Effector memory CD8-positive, alpha-beta T cell (primary cell): ENCODE data around the gene COL2A1.
A peak's percentile ranks its signal among the peaks of the same experiment; 100 is the strongest.

ENCODE experiments used
- ATAC-seq: fragments of 150-1000 bp; cut with Tn5 transposase; replicated peaks from 2 replicates; pipeline ENCODE4 v1.10.0; 2021; ENCODE audit warnings: mild to moderate bottlenecking, moderate library complexity
- DNase-seq, 3 experiments: peaks; one replicate each; pipeline ENCODE4 v3.0.0; 2021
- H3K27ac Mint-ChIP-seq, 2 donors: one replicate each; pipeline ENCODE4 v1.8.0; 2022; ENCODE audit warnings: mild to moderate bottlenecking in 2 of 2, mixed read lengths in 2 of 2, moderate library complexity in 2 of 2
- H3K27me3 Mint-ChIP-seq, 2 donors: one replicate each; pipeline ENCODE4 v1.8.0; 2022; ENCODE audit warnings: mixed read lengths in 2 of 2
- H3K36me3 Mint-ChIP-seq: one replicate; pipeline ENCODE4 v1.8.0; 2022; ENCODE audit warnings: mild to moderate bottlenecking, moderate library complexity, mixed read lengths; ENCODE audit not compliant: insufficient read depth
- H3K4me1 Mint-ChIP-seq, 2 donors: one replicate each; pipeline ENCODE4 v1.8.0; 2022; ENCODE audit warnings: low read depth in 2 of 2, mixed read lengths in 2 of 2
- H3K4me3 Mint-ChIP-seq, 2 donors: one replicate each; pipeline ENCODE4 v1.8.0; 2022; ENCODE audit warnings: mild to moderate bottlenecking in 2 of 2, mixed read lengths in 2 of 2, moderate library complexity in 2 of 2
- H3K9me3 Mint-ChIP-seq, 2 donors: one replicate each; pipeline ENCODE4 v1.8.0; 2022; ENCODE audit warnings: mixed read lengths in 2 of 2

Gene COL2A1

GRCh38 chr12:47986832-47987231 is 17.4 kb downstream of the COL2A1 start:
- Mint-ChIP-seq H3K4me1 (peaks cover 20 to 23% of the 10 kb centered on the region in 2 donors), H3K4me3 (no peak overlapping the region), H3K36me3 (peaks cover 6% of the 10 kb centered on the region), H3K9me3 (no peaks in the 10 kb centered on the region), H3K27ac (no peak overlapping the region), H3K27me3 (peaks cover 5 to 40% of the 10 kb centered on the region in 2 donors)
- ATAC-seq: no peak
- no peak for DNase-seq

GRCh38 chr12:47986291-47986660 is 18.0 kb downstream of the COL2A1 start:
- Mint-ChIP-seq H3K4me1 (peaks cover 20 to 23% of the 10 kb centered on the region in 2 donors), H3K27me3 (peaks cover 5 to 44% of the 10 kb centered on the region in 2 donors), H3K36me3 (peaks cover 6% of the 10 kb centered on the region), H3K9me3 (no peaks in the 10 kb centered on the region), H3K4me3 (no peak overlapping the region), H3K27ac (no peak overlapping the region)
- DNase-seq: no peak
- no peak for ATAC-seq

- Mint-ChIP-seq H3K4me3 (no peak overlapping the region), H3K4me1 (peaks cover 16 to 21% of the 10 kb centered on the region in 2 donors), H3K36me3 (peaks cover 6% of the 10 kb centered on the region), H3K9me3 (no peaks in the 10 kb centered on the region), H3K27ac (no peak overlapping the region), H3K27me3 (peaks cover 5 to 45% of the 10 kb centered on the region in 2 donors)
- no peak for DNase-seq
- no peak for ATAC-seq
Measured at GRCh38 chr12:47985596-47986290, 18.5 kb downstream of the COL2A1 start.

- H3K27ac Mint-ChIP-seq: no peak overlapping the region
- H3K27me3 Mint-ChIP-seq: peaks cover 10 to 57% of the 10 kb centered on the region in 2 donors
- DNase-seq: no peak
- peaks cover 2 to 7% of the 10 kb centered on the region in 2 donors for H3K4me1 Mint-ChIP-seq
- H3K36me3 Mint-ChIP-seq: no peaks in the 10 kb centered on the region
- no peak overlapping the region for H3K4me3 Mint-ChIP-seq
- H3K9me3 Mint-ChIP-seq: no peaks in the 10 kb centered on the region
- ATAC-seq: no peak
Measured at GRCh38 chr12:47984331-47984801, 19.9 kb downstream of the COL2A1 start.

GRCh38 chr12:47983541-47984115 is 20.6 kb downstream of the COL2A1 start:
- Mint-ChIP-seq H3K4me1 (peaks cover 0 to 6% of the 10 kb centered on the region in 2 donors), H3K9me3 (no peaks in the 10 kb centered on the region), H3K27ac (no peak overlapping the region), H3K4me3 (no peak overlapping the region), H3K27me3 (peaks cover 15 to 62% of the 10 kb centered on the region in 2 donors), H3K36me3 (no peaks in the 10 kb centered on the region)
- no peak for ATAC-seq
- DNase-seq: no peak

- no peaks in the 10 kb centered on the region for H3K9me3 Mint-ChIP-seq
- no peak for DNase-seq
- H3K4me3 Mint-ChIP-seq: no peak overlapping the region
- H3K4me1 Mint-ChIP-seq: peaks cover 0 to 4% of the 10 kb centered on the region in 2 donors
- peaks cover 15 to 59% of the 10 kb centered on the region in 2 donors for H3K27me3 Mint-ChIP-seq
- H3K27ac Mint-ChIP-seq: peak overlapping the region in 1 of 2 donors; percentile 15
- H3K36me3 Mint-ChIP-seq: no peaks in the 10 kb centered on the region
- ATAC-seq: no peak
Measured at GRCh38 chr12:47982770-47983169, 21.5 kb downstream of the COL2A1 start.

GRCh38 chr12:47982311-47982710 is 22.0 kb downstream of the COL2A1 start:
- ATAC-seq: no peak
- Mint-ChIP-seq H3K27me3 (peaks cover 15 to 59% of the 10 kb centered on the region in 2 donors), H3K36me3 (no peaks in the 10 kb centered on the region), H3K9me3 (no peaks in the 10 kb centered on the region), H3K4me3 (no peak overlapping the region), H3K4me1 (peaks cover 0 to 4% of the 10 kb centered on the region in 2 donors), H3K27ac (peak overlapping the region; percentile 15 to 41)
- no peak for DNase-seq

- H3K36me3 Mint-ChIP-seq: no peaks in the 10 kb centered on the region
- DNase-seq (no peak), ATAC-seq (no peak)
- H3K4me1 Mint-ChIP-seq: peaks cover 0 to 4% of the 10 kb centered on the region in 2 donors
- no peaks in the 10 kb centered on the region for H3K9me3 Mint-ChIP-seq
- H3K4me3 Mint-ChIP-seq: no peak overlapping the region
- H3K27ac Mint-ChIP-seq: peak overlapping the region in 1 of 2 donors; percentile 41
- H3K27me3 Mint-ChIP-seq: peaks cover 15 to 59% of the 10 kb centered on the region in 2 donors
Measured at GRCh38 chr12:47981496-47982260, 22.6 kb downstream of the COL2A1 start.

GRCh38 chr12:47980779-47981495 is 23.3 kb downstream of the COL2A1 start:
- Mint-ChIP-seq H3K27me3 (peaks cover 15 to 59% of the 10 kb centered on the region in 2 donors), H3K4me3 (no peak overlapping the region), H3K4me1 (peaks cover 0 to 4% of the 10 kb centered on the region in 2 donors), H3K9me3 (no peaks in the 10 kb centered on the region), H3K27ac (no peak overlapping the region), H3K36me3 (no peaks in the 10 kb centered on the region)
- no peak for ATAC-seq
- DNase-seq: no peak

- Mint-ChIP-seq H3K36me3 (no peaks in the 10 kb centered on the region), H3K27me3 (peaks cover 15 to 58% of the 10 kb centered on the region in 2 donors), H3K27ac (no peak overlapping the region), H3K9me3 (no peaks in the 10 kb centered on the region), H3K4me1 (peaks cover 0 to 4% of the 10 kb centered on the region in 2 donors), H3K4me3 (no peak overlapping the region)
- no peak for ATAC-seq
- DNase-seq: no peak
Measured at GRCh38 chr12:47980197-47980596, 24.1 kb downstream of the COL2A1 start.

GRCh38 chr12:47979686-47980085 is 24.6 kb downstream of the COL2A1 start:
- Mint-ChIP-seq H3K9me3 (no peaks in the 10 kb centered on the region), H3K27ac (no peak overlapping the region), H3K4me3 (no peak overlapping the region), H3K4me1 (peaks cover 0 to 4% of the 10 kb centered on the region in 2 donors), H3K36me3 (no peaks in the 10 kb centered on the region), H3K27me3 (peaks cover 15 to 53% of the 10 kb centered on the region in 2 donors)
- ATAC-seq: no peak
- no peak for DNase-seq

GRCh38 chr12:47979166-47979565 is 25.1 kb downstream of the COL2A1 start:
- DNase-seq (no peak), ATAC-seq (no peak)
- Mint-ChIP-seq H3K9me3 (no peaks in the 10 kb centered on the region), H3K27me3 (peaks cover 12 to 48% of the 10 kb centered on the region in 2 donors), H3K4me1 (peaks cover 0 to 4% of the 10 kb centered on the region in 2 donors), H3K27ac (peak overlapping the region in 1 of 2 donors; percentile 46), H3K36me3 (no peaks in the 10 kb centered on the region), H3K4me3 (no peak overlapping the region)

- H3K4me1 Mint-ChIP-seq: peaks cover 0 to 4% of the 10 kb centered on the region in 2 donors
- H3K4me3 Mint-ChIP-seq: no peak overlapping the region
- no peak for ATAC-seq
- H3K36me3 Mint-ChIP-seq: no peaks in the 10 kb centered on the region
- H3K9me3 Mint-ChIP-seq: no peaks in the 10 kb centered on the region
- no peak for DNase-seq
- H3K27me3 Mint-ChIP-seq: peaks cover 10 to 44% of the 10 kb centered on the region in 2 donors
- H3K27ac Mint-ChIP-seq: no peak overlapping the region
Measured at GRCh38 chr12:47978598-47978873, 25.7 kb downstream of the COL2A1 start.
